ENCODE data around the gene MORC2.

The MORC2 gene

GRCh38 chr22:30884211-30885000 is 84.2 kb downstream of the MORC2 start:
- DNase-seq, result no peak

GRCh38 chr22:30883586-30884145 is 84.9 kb downstream of the MORC2 start:
- DNase-seq, result no peak

GRCh38 chr22:30882974-30883533 is 85.5 kb downstream of the MORC2 start:
- DNase-seq, result no peak

- DNase-seq, result no peak
Observed at GRCh38 chr22:30882184-30882717, 86.3 kb downstream of the MORC2 start.

GRCh38 chr22:30881361-30882183 is 87.0 kb downstream of the MORC2 start:
- no peak for DNase-seq

- no peak for DNase-seq
Observed at GRCh38 chr22:30880847-30881246, 87.7 kb downstream of the MORC2 start.

- DNase-seq, result no peak
Observed at GRCh38 chr22:30880181-30880601, 88.4 kb downstream of the MORC2 start.

GRCh38 chr22:30879415-30879797 is 89.2 kb downstream of the MORC2 start:
- no peak for DNase-seq

- no peak for DNase-seq
Observed at GRCh38 chr22:30878516-30879414, 89.8 kb downstream of the MORC2 start.

GRCh38 chr22:30877662-30878515 is 90.7 kb downstream of the MORC2 start:
- no peak for DNase-seq

- DNase-seq, result peak; percentile 59
Observed at GRCh38 chr22:30876915-30877553, 91.5 kb downstream of the MORC2 start.

- no peak for DNase-seq
Observed at GRCh38 chr22:30876221-30876751, 92.3 kb downstream of the MORC2 start.

- no peak for DNase-seq
Observed at GRCh38 chr22:30875481-30876215, 92.9 kb downstream of the MORC2 start.
